Hematopoietic multipotent progenitor cell treated with erythropoietin and hydrocortisone succinate and interleukin-3 and kit ligand, for 15 days (in vitro differentiated cells): ENCODE data around the gene VWA1.
"Not testable (repeated sequence)": the region's sequence is repeated elsewhere in the genome, so short reads cannot be mapped to it uniquely, and the experiment has no call there.

Source experiments
- DNase-seq: peaks from one replicate; pipeline ENCODE4 v3.0.0-alpha.2; 2015; ENCODE audit warnings: low spot score

Gene VWA1

GRCh38 chr1:1402901-1403392, 32.5 kb upstream of the VWA1 start:
- DNase-seq, result not testable (repeated sequence)

GRCh38 chr1:1403653-1404052, 31.8 kb upstream of the VWA1 start:
- no peak for DNase-seq

GRCh38 chr1:1406101-1406820, 29.2 kb upstream of the VWA1 start:
- DNase-seq, result peak; percentile 28

- peak; percentile 93 for DNase-seq
These were observed 28.5 kb upstream of the VWA1 start, which contains the start of gene MRPL20 for GRCh38 chr1:1406821-1407635. Gene MRPL20 (minus strand): TSS chr1:1407293. CDS start chr1:1407217, 76 bp downstream.

- no peak for DNase-seq
These were observed 27.7 kb upstream of the VWA1 start for GRCh38 chr1:1407636-1408318.

- not testable (repeated sequence) for DNase-seq
These were observed 25.3 kb upstream of the VWA1 start for GRCh38 chr1:1410238-1410637.

- DNase-seq, result no peak
These were observed 23.9 kb upstream of the VWA1 start for GRCh38 chr1:1411626-1412025.

GRCh38 chr1:1412311-1412902, 23.1 kb upstream of the VWA1 start:
- DNase-seq, result not testable (repeated sequence)

- no peak for DNase-seq
These were observed 19.7 kb upstream of the VWA1 start for GRCh38 chr1:1415751-1416150.

GRCh38 chr1:1417396-1417795, 18.1 kb upstream of the VWA1 start:
- DNase-seq, result not testable (repeated sequence)

GRCh38 chr1:1417825-1418463, 17.5 kb upstream of the VWA1 start:
- not testable (repeated sequence) for DNase-seq

GRCh38 chr1:1418464-1419362, 16.8 kb upstream of the VWA1 start:
- DNase-seq, result no peak

GRCh38 chr1:1419363-1419812, 16.1 kb upstream of the VWA1 start:
- no peak for DNase-seq

- no peak for DNase-seq
These were observed 15.5 kb upstream of the VWA1 start for GRCh38 chr1:1419813-1420653.

- DNase-seq, result no peak
These were observed 14.8 kb upstream of the VWA1 start for GRCh38 chr1:1420654-1421141.

GRCh38 chr1:1421147-1421906, 14.2 kb upstream of the VWA1 start, which contains the start of gene ANKRD65:
Gene ANKRD65 (minus strand): TSS chr1:1421276. CDS start chr1:1421005, 271 bp downstream.
- no peak for DNase-seq

- no peak for DNase-seq
These were observed 13.5 kb upstream of the VWA1 start for GRCh38 chr1:1421907-1422464.
